Activated CD4-positive, CD25-positive, alpha-beta regulatory T cell (primary cell): ENCODE data around the gene NMT2.

Experiments
- DNase-seq, 4 experiments: peaks; one replicate each; lab custom pipeline; 2025; lab: John Stamatoyannopoulos, UW

The NMT2 gene

GRCh38 chr10:15181576-15182156 lies 13.2 kb upstream of the NMT2 start:
- DNase-seq: no peak

- no peak for DNase-seq
Observed at GRCh38 chr10:15180736-15181135, 12.2 kb upstream of the NMT2 start.

GRCh38 chr10:15176269-15176668 lies 7.8 kb upstream of the NMT2 start:
- DNase-seq: no peak

GRCh38 chr10:15175587-15175986 lies 7.1 kb upstream of the NMT2 start:
- no peak for DNase-seq

- DNase-seq: no peak
Observed at GRCh38 chr10:15172306-15172840, 3.9 kb upstream of the NMT2 start.

GRCh38 chr10:15169555-15170401 lies 1.3 kb upstream of the NMT2 start:
- DNase-seq: peak in 3 of 4 experiments; percentile 11 to 15 (median 14)

GRCh38 chr10:15168786-15169554 lies 477 bp upstream of the NMT2 start:
- peak; percentile 94 to 97 (median 96) for DNase-seq

DNA sequence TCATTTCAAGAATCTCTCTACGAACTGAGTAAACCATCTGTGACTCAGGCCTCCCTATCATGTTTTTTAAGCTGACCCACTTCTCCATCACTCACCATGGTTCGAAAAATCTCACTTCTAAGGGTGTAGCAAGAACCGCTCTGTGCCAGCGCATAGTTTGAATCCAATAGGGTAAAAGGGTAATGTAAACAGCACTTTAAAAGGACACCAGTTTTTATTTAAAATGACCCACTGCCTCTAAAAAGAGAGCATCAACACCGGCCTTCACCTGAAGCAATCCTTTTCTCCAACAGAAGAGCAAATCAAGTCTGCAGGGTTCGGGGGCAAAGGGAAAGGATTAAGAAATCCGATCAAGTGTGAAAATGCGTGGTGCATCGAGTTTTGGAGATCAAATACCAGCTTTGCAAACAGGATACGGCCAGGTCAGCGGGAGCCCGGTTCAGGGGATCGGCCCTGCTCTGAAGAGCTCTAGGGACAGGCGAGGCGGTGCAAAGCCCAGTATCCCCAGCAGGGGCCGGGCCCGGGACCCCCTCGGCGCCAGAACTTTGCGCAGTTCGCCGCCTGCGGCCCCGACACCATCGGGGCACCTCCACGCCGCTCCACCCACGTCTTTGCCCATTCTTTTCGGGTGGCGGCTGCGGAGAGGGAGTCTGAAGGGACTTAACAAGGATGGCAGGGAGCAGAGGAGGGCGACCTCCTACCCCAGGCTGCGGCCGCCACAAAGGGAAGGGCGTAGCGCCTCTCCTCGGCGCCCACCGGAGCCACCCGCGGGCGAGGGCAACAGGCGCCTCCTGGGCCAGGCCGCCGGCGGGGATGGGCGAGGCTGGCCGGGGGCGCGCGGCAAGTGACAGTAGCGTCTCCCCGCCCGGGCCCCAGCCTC lies 842 bp downstream of the NMT2 start:
- DNase-seq: peak; percentile 14 to 45 (median 36)

DNA sequence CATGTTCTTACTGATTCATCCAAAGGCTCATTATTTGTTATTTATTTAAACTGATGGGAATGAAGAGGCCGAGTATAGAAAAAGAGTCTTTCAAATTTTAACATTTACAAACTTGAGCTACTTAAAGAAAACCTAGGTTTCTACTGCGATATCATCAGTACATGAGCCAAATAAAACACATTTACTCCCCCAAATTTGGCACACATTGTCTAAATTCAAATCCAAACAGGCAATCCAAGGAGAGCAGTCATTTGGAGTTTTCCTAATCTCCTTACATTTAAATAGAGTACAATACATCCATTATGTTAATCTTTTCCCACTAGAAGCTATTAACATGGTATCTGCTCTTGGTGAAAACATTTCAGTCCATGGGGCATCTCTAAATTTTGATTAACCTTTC lies 2.2 kb downstream of the NMT2 start:
- no peak for DNase-seq

GRCh38 chr10:15163253-15163828 lies 5.2 kb downstream of the NMT2 start:
- no peak for DNase-seq

DNA sequence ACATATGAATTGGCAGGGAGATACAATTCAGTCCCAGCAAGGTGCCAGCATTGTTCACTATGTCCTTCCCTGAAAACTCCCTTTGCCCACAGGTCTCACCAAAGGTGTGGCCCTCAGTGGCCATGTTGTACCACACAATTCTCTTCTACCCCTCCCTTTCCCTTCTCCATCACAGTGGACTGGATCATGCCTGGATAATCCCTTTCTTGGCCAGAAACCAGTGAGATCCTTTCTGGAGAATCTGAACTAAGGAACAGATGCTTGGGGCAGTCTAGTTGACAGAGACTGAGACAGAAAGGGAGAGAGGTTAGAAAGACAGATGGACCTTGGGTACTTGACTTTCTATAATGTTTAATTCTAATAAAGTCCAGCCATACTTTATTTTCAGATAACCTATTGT lies 9.5 kb downstream of the NMT2 start:
- DNase-seq: no peak

- DNase-seq: no peak
Observed at GRCh38 chr10:15158448-15158847, 10.0 kb downstream of the NMT2 start.

- no peak for DNase-seq
Observed at GRCh38 chr10:15155978-15156656, 12.4 kb downstream of the NMT2 start.

DNA sequence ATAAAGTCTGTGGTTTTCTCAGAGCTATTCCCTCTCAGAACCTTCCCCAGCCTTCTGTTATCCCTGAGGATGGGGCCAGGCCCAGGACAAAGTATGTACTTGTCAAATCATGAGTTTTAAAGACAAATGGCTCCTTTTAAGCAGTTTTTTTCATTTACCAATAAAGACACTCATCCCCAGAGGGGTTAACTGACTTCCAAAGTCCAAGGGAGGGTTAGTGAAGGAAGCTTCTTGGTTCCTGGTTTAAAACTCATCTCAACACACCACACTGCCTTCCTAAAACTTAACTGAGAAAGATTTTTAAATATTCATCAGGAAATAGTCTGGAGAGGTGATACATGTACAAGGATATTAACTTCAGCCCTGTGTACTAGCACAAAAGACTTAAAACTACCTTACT lies 15.9 kb downstream of the NMT2 start:
- no peak for DNase-seq

- DNase-seq: no peak
Observed at GRCh38 chr10:15150563-15150962, 17.9 kb downstream of the NMT2 start.

- no peak for DNase-seq
Observed at GRCh38 chr10:15149042-15149771, 19.3 kb downstream of the NMT2 start.

- no peak for DNase-seq
Observed at GRCh38 chr10:15147594-15148392, 20.7 kb downstream of the NMT2 start.

DNA sequence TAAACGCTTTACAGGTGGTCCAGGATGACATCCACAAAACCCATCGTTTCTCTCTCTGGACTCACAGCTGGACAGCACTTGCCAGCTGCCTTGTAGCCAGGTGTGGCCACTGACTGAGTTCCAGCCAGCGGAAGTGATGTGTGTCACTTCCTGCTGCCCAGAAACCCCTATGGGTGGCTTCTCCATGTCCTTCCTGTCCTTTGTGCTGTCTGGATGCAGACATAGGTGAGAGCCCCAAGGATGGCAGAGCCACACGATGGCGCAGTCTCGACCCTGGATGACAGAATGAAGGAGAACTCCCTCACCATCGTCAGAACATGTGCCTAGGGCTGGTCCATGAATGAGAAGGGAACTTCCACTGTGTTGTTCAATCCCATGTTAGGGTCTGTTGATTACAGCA lies 22.1 kb downstream of the NMT2 start:
- DNase-seq: no peak

GRCh38 chr10:15144788-15145187 lies 23.7 kb downstream of the NMT2 start:
- no peak for DNase-seq
